ENCODE data around the gene ZNF629. TPM values are rescaled to one million over a fixed set of nuclear protein-coding genes. Genes with fewer than 3 reads are reported as not detected.

The ZNF629 gene
- total RNA-seq, 2 experiments from 2014 or later = 1.6 to 2.5 TPM

DNA sequence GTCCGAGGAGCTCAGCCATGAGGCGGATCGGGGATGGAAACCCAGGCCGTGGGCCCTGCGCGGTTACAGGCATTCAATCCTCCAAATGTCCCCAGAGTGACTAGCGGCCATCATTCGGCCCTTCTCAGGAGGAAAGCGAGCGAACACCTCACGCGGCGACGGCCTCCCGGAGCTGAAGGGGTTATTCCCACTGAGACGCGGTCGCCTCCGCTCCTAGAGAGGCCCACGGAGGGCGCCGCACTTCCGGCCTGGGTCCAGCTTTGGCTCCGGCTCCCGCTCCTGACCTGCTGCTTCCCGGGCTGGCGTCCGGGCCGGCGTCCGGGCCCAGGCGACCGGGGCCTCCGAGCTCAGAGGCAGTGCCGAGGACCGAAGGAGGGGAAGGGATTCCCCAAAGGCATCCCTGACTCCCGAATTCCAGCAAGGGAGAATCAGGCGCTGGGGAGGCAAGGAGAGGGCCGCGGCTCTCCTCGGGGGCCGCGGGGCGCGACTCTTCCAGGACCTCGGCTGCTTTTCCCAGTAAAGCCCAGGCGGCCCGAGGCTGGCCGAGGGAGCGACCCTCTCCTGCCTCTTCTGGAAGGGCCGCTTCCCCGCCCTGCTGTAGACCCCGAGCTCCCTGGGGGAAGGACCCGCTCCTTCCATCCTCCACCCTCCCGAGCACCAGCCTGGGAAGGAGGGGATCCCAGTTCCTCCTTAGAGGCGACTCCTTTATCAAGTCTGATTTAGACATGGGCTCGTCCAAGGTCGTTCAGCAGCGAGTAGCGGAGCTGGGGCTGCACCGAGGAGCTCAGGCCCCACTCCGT is 18.6 kb upstream of the ZNF629 start:
- Mint-ChIP-seq H3K4me3 (peak overlapping the region; percentile 47), H3K36me3 (peaks cover 2% of the 10 kb centered on the region), H3K9me3 (ENCODE audit: low read depth) (no peaks in the 10 kb centered on the region), H3K27me3 (peaks cover 17% of the 10 kb centered on the region), H3K27ac (no peak overlapping the region), H3K4me1 (peaks cover 23% of the 10 kb centered on the region)
- no peak for DNase-seq
- peak; percentile 59 for ATAC-seq
- CTCF ChIA-PET = interaction anchor here (1.0 to 3.0 kb wide), 5 partner anchors 9 to 137 kb away, joined by 3 to 32 read pairs (median 3); no protein-coding TSS in a partner anchor

DNA sequence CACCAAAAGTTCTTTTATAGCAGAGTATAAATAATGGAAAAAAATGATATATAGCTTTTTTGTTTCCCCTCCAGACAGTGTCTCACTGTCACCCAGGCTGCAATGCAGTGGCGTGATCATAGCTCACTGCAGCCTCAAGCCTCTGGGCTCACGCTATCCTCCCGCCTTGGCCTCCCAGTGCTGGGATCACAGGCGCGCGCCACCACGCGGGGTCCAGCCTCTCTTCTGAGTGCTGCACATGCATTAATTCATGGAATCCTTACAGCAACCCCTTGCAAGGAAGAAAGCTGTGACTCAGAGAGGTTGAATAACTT is 18.0 kb upstream of the ZNF629 start:
- CTCF ChIA-PET = interaction anchor here (1.0 to 3.0 kb wide), 4 partner anchors 10 to 137 kb away, joined by 3 to 32 read pairs (median 4); no protein-coding TSS in a partner anchor
- no peaks in the 10 kb centered on the region for H3K9me3 Mint-ChIP-seq (ENCODE audit: low read depth)
- H3K4me1 Mint-ChIP-seq = peaks cover 23% of the 10 kb centered on the region
- H3K4me3 Mint-ChIP-seq = peak overlapping the region; percentile 47
- H3K27ac Mint-ChIP-seq = no peak overlapping the region
- DNase-seq = no peak
- peaks cover 17% of the 10 kb centered on the region for H3K27me3 Mint-ChIP-seq
- peak; percentile 7 for ATAC-seq
- H3K36me3 Mint-ChIP-seq = peaks cover 2% of the 10 kb centered on the region

DNA sequence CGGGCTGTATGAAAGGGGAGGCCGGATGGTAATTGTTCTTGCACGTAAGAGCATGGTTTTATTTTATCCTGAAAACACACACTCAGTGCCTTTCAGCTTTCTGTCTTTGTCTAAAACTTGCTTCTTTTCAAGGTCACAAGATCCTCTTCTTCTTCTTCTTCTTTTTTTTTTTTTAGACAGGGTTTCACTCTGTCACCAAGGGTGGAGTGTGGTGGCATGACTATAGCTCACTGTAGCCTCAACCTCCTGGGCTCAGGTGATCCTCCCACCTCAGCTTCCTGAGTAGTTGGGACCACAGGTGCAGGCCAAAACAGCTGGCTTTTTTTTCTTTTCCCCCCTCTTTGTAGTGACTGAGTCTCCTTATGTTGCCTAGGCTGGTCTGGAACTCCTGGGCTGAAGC is 15.9 kb upstream of the ZNF629 start:
- H3K27me3 Mint-ChIP-seq = peaks cover 15% of the 10 kb centered on the region
- DNase-seq (no peak), ATAC-seq (no peak)
- no peak overlapping the region for H3K4me3 Mint-ChIP-seq
- H3K36me3 Mint-ChIP-seq = peaks cover 2% of the 10 kb centered on the region
- H3K4me1 Mint-ChIP-seq = peaks cover 23% of the 10 kb centered on the region
- no peaks in the 10 kb centered on the region for H3K9me3 Mint-ChIP-seq (ENCODE audit: low read depth)
- no peak overlapping the region for H3K27ac Mint-ChIP-seq
- CTCF ChIA-PET = interaction anchor here (1.4 to 1.8 kb wide), 3 partner anchors 10 to 42 kb away, joined by 6 to 8 read pairs (median 6); no protein-coding TSS in a partner anchor

DNA sequence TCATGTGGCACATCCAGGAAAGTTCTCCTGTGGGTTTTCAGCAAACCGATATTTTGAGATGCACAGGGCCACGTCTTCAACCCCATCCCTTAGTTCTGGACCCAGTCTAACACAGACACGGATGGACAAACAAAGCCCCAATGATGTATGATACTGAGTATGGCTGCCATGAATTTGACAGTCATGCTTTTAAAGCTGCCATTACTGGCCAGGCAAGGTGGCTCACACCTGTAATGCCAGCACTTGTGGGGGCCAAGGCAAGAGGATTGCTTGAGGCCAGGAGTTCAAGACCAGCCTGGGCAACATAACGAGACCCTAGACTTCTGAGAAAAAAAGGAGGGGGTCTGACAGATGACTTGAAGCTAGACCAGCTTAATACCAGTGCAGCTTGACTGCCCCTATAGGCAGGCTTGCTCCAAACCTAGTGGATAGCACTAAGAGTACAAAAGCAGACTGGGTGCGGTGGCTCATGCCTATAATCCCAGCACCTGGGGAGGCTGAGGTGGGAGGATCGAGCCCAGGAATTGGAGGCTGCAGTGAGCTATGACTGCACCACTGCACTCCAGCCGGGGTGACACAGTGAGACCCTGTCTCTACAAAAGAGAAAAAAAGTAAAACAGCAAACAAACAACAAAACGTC is 10.8 kb upstream of the ZNF629 start:
- CTCF ChIA-PET = interaction anchor here (0.7 to 1.7 kb wide), 6 partner anchors 9 to 27 kb away, joined by 3 to 7 read pairs (median 4); no protein-coding TSS in a partner anchor
- no peaks in the 10 kb centered on the region for H3K9me3 Mint-ChIP-seq (ENCODE audit: low read depth)
- peaks cover 5% of the 10 kb centered on the region for H3K4me1 Mint-ChIP-seq
- H3K27ac Mint-ChIP-seq = no peak overlapping the region
- no peaks in the 10 kb centered on the region for H3K36me3 Mint-ChIP-seq
- no peaks in the 10 kb centered on the region for H3K27me3 Mint-ChIP-seq
- DNase-seq = no peak
- ATAC-seq = no peak
- H3K4me3 Mint-ChIP-seq = no peak overlapping the region

DNA sequence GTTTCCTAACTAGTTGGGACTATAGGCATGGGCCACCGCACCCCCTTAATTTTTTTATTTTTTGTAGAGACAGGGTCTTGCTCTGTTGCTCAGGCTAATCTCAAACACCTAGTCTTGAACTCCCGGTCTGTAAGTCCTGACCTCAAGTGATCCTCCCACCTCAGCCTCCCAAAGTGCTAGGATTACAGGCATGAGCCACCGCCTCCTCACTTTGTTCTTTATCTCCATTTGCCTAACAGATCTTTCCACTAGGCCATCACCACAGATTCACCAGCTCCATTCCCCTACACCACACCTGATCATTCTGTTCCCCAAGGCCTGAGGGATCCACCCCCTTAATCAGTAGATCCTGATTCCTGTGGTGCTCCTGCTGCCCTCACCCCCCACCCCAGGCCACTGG is 7.6 kb upstream of the ZNF629 start:
- CTCF ChIA-PET = interaction anchor here (1.5 kb wide), 1 partner anchor 20 kb away, joined by 4 read pairs; no protein-coding TSS in a partner anchor

DNA sequence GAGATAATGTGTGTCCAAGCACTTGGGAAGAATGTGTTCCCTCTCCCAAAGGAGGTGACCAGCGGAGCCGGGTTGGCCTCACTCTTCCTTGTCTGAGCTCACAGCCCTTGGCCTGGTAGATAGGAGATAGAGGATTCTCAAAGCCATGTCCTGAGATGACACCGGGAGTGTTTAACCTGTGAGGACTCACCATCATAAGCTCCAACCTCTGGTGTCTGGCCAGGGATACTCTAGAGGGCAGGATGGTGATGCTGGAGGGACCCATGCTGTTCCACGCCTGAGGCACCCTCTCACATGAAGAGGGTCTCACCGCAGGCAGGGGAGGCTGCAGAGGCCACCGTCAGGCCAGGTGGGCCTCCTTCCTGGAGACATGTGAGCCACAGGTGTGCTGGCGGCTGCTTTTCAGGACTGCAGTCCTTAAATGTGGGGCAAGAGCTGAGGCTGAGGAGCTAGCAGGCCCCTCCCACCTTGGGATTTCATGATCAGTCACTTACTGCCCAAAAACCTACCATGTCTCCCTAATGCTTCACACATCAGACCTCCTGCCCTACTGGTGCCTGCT is 6.6 kb upstream of the ZNF629 start:
- Mint-ChIP-seq H3K36me3 (no peaks in the 10 kb centered on the region), H3K9me3 (ENCODE audit: low read depth) (no peaks in the 10 kb centered on the region), H3K4me1 (no peaks in the 10 kb centered on the region), H3K27ac (no peak overlapping the region), H3K27me3 (no peaks in the 10 kb centered on the region), H3K4me3 (no peak overlapping the region)
- DNase-seq (no peak), ATAC-seq (no peak)
- CTCF ChIA-PET = interaction anchor here (0.9 to 1.5 kb wide), 4 partner anchors 9 to 51 kb away, joined by 3 to 4 read pairs (median 4); no protein-coding TSS in a partner anchor

More for the DNA sequence above, 7.6 kb upstream of the ZNF629 start:
- ATAC-seq = no peak
- Mint-ChIP-seq H3K9me3 (ENCODE audit: low read depth) (no peaks in the 10 kb centered on the region), H3K36me3 (no peaks in the 10 kb centered on the region), H3K4me3 (no peak overlapping the region), H3K27me3 (no peaks in the 10 kb centered on the region), H3K4me1 (no peaks in the 10 kb centered on the region), H3K27ac (no peak overlapping the region)
- DNase-seq = no peak

DNA sequence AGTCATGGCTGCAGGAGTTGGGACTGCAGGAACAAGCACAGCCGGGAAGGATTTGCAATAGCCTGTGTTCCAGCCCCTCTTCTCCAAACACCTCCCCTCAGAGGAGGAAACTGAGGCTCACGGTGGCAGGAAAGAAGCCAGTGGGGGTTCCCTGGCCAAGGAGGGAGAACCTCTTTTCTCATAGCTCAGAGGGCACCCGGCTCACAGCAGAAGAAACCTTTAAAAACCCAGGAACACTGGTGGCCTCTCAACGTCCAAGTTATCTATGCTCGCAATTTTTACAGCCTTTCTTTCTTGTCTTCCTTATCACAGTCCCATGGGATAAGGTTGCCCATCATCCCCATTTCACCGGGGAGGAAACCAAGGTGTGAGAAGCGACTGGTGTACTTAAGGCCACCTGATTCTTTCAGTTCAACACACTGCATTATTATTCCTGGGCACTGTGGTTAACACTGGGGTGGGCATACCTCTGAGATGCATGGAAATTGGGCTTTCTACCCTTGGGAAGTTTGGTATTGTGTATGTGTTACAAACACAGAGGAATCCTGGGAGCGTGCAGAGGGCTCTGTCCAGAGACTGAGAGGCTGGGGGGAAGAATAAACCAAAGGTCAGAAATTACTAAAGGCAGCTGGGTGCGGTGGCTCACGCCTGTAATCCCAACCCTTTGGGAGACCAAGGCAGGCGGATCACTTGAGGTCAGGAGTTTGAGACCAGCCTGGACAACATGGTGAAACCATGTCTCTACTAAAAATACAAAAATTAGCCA is 791 bp upstream of the ZNF629 start:
- CTCF ChIA-PET = no interaction called here
- peak overlapping the region; percentile 72 for H3K4me3 Mint-ChIP-seq
- H3K27ac Mint-ChIP-seq = no peak overlapping the region

DNA sequence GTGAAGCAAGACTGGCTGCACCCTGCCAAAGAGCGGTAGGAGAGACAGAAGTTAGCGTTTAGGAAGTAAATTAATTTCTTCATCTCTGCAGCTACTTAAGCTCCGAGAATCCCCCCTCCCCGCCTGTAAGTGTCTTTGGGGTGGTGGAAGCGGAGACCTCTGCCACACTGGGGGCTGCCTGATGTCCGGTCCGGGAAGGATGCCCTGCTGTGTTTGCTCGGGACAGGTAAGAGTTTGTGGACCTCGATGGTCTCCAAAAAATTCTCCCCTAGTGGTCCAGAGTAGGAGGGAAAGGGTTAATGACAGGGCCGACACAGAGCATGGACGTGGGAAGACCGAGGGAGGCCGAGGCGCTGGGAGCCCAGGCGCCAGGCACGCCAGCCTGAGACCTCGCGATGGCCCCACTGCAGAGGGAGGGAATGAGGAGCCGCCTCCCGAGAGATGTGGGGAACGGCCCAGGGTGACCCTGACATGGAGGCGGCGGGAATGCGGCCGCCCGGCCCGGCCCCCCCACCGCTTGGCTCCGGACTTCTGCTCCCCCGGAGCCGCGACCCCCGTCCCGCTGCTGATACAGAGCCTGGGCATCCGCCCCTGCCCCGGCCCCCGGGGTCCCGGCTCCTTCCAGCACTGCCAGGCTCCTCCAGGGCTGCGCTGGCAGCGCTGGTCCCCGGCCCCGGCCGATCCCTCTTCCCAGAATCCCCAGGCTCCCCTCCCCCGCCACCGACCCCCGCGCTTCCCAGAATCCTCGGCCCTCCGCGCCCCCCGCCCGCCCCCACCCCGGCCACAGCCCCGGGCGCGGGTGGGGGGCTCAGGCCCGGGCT is 680 bp downstream of the ZNF629 start:
- Mint-ChIP-seq H3K4me3 (peak overlapping the region; percentile 57), H3K4me1 (peaks cover 5% of the 10 kb centered on the region), H3K27me3 (peaks cover 22% of the 10 kb centered on the region), H3K9me3 (ENCODE audit: low read depth) (no peaks in the 10 kb centered on the region), H3K27ac (no peak overlapping the region), H3K36me3 (no peaks in the 10 kb centered on the region)
- CTCF ChIA-PET = interaction anchor here (0.9 to 1.7 kb wide), 3 partner anchors 11 to 28 kb away, joined by 3 to 5 read pairs (median 4); no protein-coding TSS in a partner anchor
- ATAC-seq (peak; percentile 59), DNase-seq (no peak)

More for the DNA sequence above, 791 bp upstream of the ZNF629 start:
- ATAC-seq (no peak), DNase-seq (no peak)
- no peaks in the 10 kb centered on the region for H3K9me3 Mint-ChIP-seq (ENCODE audit: low read depth)
- H3K27me3 Mint-ChIP-seq = peaks cover 22% of the 10 kb centered on the region
- H3K36me3 Mint-ChIP-seq = no peaks in the 10 kb centered on the region
- peaks cover 5% of the 10 kb centered on the region for H3K4me1 Mint-ChIP-seq

DNA sequence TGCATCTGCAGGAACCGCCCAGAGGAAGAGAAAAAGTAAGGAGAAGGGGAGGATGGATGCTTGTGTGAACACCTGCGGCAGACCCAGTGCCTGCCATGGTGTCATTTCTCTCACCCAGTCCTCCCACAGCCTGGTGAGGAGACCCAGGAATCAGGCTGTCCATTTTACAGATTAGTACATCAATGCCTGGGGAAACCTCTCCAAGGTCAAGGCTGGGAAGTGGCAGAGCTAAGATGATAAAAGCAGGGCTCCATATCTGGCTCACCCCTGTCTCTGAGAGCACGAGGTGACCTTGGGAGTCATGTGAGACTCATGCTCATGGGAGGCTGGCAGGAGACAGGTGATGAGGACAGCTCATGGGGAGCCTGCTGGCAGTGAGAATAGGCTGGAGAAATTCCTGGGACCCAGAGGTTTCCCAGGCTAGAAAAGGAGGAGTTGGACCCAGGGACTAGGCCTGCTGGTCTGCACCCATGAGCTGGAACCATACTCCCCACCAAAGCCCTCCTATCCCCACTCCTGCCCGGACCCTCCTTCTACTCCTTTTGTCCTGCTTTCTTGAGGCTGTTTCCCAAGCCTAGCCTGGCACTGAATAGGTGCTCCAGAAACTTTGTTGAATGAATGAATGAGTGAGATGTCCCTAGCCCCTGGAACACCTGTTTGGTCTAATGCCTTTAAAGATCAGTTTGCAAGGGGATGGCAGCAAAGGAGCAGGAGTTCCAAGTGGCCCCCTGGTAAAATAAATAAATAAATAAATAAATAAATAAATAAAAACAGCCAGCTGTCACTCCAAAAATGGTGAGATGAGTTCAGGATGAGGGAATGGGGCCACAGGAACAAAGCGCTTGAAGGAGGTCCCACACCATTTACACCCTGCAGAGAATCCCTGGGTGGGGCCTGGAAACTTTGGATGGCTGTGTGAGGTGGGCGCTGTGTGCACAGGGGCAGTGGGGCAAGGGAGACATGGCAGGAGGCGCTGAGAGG is 1.6 kb downstream of the ZNF629 start:
- Mint-ChIP-seq H3K27me3 (peaks cover 22% of the 10 kb centered on the region), H3K9me3 (ENCODE audit: low read depth) (no peaks in the 10 kb centered on the region), H3K4me1 (peaks cover 5% of the 10 kb centered on the region), H3K27ac (no peak overlapping the region), H3K4me3 (peak overlapping the region; percentile 57), H3K36me3 (no peaks in the 10 kb centered on the region)
- CTCF ChIA-PET = interaction anchor here (0.9 to 1.7 kb wide), 6 partner anchors 8 to 88 kb away, joined by 3 to 5 read pairs (median 3); no protein-coding TSS in a partner anchor
- no peak for DNase-seq
- no peak for ATAC-seq

DNA sequence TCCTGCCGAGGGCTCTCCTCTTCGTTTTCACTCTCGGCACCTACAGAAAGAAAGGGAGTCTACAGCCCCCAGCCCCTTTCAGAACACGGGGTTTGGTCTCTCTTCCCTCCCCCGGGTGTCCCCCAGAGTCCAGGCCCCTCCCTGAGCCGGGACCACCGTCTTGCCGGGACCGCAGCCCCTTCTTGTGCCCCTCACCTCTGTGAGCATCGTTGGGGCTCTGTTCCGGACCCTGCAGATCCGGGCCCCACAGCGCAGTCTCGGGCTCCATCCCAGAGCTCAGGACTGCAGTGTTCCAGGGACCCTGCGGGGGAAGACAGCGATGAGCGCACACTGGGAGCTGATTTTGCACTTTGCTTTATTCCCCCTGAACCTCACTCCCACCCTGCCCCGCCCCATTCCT is 2.8 kb downstream of the ZNF629 start:
- H3K27ac Mint-ChIP-seq = no peak overlapping the region
- H3K9me3 Mint-ChIP-seq (ENCODE audit: low read depth) = no peaks in the 10 kb centered on the region
- peaks cover 5% of the 10 kb centered on the region for H3K4me1 Mint-ChIP-seq
- ATAC-seq = no peak
- no peaks in the 10 kb centered on the region for H3K36me3 Mint-ChIP-seq
- no peak overlapping the region for H3K4me3 Mint-ChIP-seq
- CTCF ChIA-PET = no interaction called here
- no peak for DNase-seq
- H3K27me3 Mint-ChIP-seq = peaks cover 22% of the 10 kb centered on the region

DNA sequence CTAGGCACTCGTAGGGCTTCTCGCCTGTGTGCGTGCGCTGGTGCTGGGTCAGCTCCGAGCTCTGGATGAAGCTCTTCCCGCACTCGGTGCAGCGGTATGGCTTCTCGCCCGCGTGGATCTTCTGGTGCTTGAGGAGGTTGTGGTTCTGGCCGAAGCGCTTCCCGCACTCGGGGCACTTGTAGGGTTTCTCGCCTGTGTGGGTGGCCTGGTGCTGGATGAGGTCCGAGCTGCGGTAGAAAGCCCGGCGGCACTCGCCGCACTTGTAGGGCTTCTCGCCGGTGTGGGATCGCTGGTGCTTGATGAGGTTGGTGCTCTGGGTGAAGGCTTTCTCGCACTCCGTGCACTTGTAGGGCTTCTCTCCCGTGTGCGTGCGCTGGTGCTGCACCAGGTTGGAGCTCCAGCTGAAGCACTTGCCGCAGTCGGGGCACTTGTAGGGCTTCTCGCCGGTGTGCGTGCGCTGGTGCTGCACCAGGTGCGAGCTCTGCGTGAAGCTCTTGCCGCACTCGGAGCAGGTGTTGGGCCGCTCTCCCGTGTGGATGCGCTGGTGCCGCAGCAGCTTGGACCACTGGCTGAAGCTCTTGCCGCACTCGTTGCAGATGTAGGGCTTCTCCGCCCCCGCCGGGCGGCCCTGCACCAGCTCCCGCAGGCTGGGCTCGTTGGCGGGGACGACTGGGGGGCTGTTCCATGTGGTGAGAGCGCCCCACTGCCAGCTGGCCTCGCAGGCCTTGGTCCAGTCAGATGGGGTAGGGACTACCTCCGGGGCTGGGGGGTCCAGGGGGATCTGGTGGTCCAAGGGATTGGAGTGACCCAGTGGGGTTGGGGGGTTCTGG is 3.5 kb downstream of the ZNF629 start:
- H3K27ac Mint-ChIP-seq = no peak overlapping the region
- CTCF ChIA-PET = no interaction called here
- peaks cover 5% of the 10 kb centered on the region for H3K4me1 Mint-ChIP-seq
- DNase-seq (no peak), ATAC-seq (no peak)
- H3K4me3 Mint-ChIP-seq = no peak overlapping the region
- H3K27me3 Mint-ChIP-seq = peaks cover 22% of the 10 kb centered on the region
- H3K36me3 Mint-ChIP-seq = no peaks in the 10 kb centered on the region
- H3K9me3 Mint-ChIP-seq (ENCODE audit: low read depth) = no peaks in the 10 kb centered on the region

Data from activated CD8-positive, alpha-beta memory T cell treated with anti-CD3 and anti-CD28 coated beads, Interleukin-2, amount 10 ng/mL, durations not matched to agents 7 days and 5 days (primary cell).